GM18499 (cell line): ENCODE results near the gene DGAT2.

Experiments
- ATAC-seq: cut with Tn5 transposase; IDR thresholded peaks from one replicate; pipeline ENCODE4 v1.9.1; 2021; ENCODE audit warnings: moderate number of reproducible peaks; ENCODE audit not compliant: insufficient read depth, unreplicated experiment

Gene DGAT2

GRCh38 chr11:75797116-75797515, 28.5 kb downstream of the DGAT2 start:
- ATAC-seq: no peak

DNA sequence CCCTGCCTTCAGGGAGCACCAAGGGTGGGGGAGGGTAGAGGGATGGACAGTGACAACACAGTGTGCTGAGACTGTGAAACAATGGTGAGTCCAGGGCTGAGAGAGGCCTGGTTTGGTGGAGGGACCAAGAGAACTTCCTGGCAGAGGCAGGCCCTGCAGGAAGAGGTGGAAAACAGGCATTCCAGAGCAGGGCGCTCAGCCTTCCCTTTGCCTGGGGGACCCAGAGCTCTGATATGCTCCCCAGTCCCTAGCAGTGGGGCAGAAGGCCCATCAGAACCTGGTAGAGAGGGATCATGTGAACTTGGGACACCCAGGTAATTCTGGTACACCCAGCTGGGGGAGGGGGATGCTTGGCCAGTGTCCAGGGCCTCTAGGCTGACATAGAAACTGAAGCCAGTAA, 29.2 kb downstream of the DGAT2 start:
- no peak for ATAC-seq

GRCh38 chr11:75800136-75800675, 31.6 kb downstream of the DGAT2 start:
- no peak for ATAC-seq

- no peak for ATAC-seq
Observed at GRCh38 chr11:75800728-75801361, 32.3 kb downstream of the DGAT2 start.

DNA sequence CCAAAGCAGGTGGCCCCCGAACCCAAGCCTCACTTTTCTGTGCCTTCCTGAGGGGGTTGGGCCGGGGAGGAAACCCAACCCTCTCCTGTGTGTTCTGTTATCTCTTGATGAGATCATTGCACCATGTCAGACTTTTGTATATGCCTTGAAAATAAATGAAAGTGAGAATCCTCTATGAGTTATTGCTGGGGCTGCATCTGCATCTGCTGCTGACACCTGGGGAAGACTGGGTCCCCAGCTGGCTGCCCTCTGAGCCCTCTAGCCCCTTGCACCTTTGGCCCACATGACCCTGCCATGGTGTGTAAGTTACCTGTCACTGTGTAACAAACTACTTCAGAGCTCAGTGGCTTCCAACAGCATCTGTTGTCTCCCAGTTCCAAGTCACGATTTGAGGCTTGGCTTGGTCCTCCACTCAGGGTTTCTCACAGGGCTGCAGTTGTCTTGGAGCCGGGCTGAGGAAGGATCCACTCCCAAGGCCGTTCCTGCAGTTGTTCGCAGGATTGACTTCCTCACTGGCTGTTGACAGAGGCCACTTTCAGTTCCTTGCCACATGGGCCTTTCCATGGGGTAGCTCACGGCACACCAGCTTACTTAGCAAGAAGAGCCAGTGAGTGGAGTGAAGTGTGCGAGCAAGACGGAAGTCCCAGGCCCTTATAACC, 32.9 kb downstream of the DGAT2 start:
- no peak for ATAC-seq

DNA sequence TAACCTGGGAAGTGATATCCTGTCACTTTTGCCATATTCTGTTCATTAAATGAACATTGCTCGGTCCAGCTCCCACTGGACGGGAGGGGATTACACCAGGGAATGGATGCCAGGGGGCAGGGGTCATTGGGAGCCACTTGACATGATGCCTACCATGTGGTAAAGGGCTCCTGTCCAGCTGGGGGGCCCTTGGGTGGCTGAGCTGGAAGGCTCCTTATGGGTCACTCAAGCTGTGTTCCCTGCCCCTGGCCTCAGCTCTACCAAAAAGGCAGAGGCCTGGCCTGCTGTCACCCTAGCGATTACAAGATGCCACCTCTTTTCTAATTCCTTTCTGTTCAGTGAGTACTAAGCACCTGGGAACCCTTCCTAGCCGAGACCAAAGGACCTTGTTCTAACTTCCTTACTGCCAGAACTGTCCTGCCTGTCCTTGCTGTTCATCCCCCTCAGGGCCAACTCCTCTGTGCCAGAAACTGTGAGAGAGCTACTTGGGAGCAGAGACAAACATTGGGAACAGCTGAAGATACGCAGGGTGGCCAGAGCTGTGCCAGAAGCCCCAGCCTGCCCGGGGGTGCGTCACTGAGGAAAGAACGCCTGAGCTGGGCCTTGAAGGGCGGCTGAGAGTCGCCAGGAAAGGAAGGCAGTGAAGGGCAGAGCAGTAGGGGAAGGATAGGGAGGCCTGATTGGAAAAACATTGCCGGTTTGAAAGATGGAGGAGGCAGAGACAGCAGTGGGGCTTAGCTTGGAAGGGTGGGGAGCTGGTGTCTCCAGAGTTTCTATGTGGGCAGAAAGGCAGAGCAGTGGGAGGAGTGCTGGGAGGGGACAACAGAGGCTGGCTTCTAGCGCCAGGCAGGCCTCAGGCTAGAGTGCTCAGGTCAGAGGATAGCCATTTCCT, 33.7 kb downstream of the DGAT2 start:
- ATAC-seq: no peak

- ATAC-seq: no peak
Observed at GRCh38 chr11:75802913-75803820, 34.6 kb downstream of the DGAT2 start.

DNA sequence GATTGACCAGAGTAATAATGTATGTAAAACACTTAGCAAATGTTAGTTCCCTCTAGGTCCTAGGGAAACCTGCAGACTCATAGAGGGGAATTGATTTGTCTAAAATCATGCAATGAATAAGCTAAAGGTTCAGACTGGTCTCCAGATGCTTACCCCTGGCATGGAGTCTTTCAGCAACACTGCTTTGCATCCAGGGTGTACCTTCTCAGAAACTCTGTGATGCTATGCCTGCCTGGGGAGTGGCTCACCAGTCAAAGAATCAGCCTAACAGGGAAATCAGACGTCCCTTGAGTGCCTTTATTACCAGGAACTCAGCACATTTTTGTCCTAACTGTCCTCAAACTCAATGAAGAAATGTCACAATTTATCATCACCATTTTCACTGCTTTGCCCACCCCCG, 40.5 kb downstream of the DGAT2 start:
- ATAC-seq: no peak

GRCh38 chr11:75809991-75810390, 41.4 kb downstream of the DGAT2 start:
- no peak for ATAC-seq

- no peak for ATAC-seq
Observed at GRCh38 chr11:75810637-75811390, 42.2 kb downstream of the DGAT2 start.

GRCh38 chr11:75811485-75811884, 42.9 kb downstream of the DGAT2 start:
- no peak for ATAC-seq

DNA sequence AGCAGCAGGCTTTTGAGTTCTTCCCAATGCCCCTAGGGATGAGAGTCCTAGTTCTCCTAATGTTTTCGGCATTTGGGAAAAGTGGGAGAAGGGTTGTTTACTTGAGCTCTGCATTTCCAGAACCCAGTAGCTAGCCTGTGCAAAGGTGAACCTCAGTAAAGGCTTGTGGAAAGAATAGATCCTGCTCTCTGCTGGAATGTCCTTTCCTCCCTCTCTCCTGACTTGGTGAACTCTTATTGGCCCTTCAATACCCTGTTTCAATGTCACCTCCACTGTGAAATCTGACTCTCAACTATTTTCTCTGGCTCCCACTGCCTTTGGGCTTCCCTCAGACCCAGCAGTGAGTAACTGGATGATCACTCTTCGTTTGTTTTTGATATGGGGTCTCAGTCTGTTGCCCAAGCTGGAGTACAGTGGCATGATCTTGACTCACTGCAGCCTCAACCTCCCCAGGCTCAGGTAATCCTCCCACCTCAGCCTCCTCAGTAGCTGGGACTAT, 44.0 kb downstream of the DGAT2 start:
- no peak for ATAC-seq

- ATAC-seq: no peak
Observed at GRCh38 chr11:75813124-75813523, 44.5 kb downstream of the DGAT2 start.

- no peak for ATAC-seq
Observed at GRCh38 chr11:75813622-75814039, 45.1 kb downstream of the DGAT2 start.

DNA sequence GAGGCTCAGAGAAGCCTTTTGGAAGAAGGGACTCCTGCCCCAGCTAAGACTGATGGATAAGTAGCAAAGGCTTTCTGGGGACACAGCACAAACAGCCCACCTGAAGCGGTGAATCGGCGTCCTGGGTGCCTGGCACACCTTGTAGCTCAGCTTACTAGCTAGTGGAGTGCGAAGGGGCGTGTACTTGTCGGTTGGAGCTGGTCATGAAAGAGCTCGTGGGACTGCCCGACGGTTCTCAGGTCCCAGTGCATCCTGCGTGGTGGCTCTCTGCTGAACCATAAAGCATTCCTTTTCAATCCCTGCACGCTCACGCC, 45.7 kb downstream of the DGAT2 start:
- ATAC-seq: no peak

GRCh38 chr11:75814677-75815344, 46.2 kb downstream of the DGAT2 start, which contains the start of gene UVRAG:
Gene UVRAG (plus strand): TSS chr11:75815210. CDS start chr11:75815408, 198 bp downstream.
- ATAC-seq: peak; percentile 61

- ATAC-seq: no peak
Observed at GRCh38 chr11:75815345-75816168, 47.0 kb downstream of the DGAT2 start.
